ENCODE data around the gene RAD51.

DNA sequence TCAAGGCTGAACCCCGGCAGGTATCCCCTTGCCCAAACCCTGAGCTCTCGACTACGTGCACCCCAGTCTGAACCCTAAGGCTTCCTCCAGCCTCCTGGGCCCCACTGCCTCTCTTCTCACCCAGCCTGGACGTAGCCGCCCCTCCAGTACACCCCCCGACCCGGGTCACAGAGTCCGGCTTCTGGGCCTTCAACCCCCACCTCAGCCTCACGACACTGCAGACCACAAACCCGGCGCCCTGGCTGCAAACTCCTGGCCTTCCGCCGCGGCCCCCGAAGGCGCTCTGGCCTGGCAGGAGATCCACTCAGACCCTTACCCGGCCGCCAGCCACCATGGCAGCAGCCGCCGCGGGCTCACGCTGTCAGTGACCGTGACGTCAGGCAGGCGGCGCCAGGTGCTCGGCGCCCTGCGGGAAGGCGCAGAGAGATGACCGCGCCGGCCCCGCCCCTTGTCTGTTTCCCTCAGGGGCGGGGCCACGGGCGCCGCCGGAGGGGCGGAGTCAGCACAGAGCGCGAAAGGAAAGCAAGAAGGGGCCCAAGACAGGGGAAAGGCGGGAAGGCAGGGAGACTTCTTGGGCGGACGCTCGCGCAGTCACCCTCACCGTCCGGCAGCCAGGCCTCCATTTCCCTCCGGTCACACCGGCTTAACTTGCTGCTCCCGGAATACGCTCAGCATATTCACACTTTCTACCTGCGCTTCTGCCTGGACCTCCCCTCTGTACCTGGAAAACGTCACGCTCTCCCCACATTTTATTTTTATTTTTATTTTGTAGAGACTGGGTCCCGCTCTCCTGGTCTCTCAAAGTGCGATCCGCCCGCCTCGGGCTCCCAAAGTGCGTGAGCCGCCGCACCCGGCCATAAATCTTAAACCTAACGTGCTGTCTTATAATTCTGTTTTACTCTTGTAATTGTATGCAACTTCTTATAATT, 60.2 kb downstream of the RAD51 start, which contains the start of gene RMDN3:
- TF ChIP-seq, protein P1, sequence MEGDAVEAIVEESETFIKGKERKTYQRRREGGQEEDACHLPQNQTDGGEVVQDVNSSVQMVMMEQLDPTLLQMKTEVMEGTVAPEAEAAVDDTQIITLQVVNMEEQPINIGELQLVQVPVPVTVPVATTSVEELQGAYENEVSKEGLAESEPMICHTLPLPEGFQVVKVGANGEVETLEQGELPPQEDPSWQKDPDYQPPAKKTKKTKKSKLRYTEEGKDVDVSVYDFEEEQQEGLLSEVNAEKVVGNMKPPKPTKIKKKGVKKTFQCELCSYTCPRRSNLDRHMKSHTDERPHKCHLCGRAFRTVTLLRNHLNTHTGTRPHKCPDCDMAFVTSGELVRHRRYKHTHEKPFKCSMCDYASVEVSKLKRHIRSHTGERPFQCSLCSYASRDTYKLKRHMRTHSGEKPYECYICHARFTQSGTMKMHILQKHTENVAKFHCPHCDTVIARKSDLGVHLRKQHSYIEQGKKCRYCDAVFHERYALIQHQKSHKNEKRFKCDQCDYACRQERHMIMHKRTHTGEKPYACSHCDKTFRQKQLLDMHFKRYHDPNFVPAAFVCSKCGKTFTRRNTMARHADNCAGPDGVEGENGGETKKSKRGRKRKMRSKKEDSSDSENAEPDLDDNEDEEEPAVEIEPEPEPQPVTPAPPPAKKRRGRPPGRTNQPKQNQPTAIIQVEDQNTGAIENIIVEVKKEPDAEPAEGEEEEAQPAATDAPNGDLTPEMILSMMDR (IDR thresholded peaks at IDR 0.05), result no peak
- TF ChIP-seq, protein P2, sequence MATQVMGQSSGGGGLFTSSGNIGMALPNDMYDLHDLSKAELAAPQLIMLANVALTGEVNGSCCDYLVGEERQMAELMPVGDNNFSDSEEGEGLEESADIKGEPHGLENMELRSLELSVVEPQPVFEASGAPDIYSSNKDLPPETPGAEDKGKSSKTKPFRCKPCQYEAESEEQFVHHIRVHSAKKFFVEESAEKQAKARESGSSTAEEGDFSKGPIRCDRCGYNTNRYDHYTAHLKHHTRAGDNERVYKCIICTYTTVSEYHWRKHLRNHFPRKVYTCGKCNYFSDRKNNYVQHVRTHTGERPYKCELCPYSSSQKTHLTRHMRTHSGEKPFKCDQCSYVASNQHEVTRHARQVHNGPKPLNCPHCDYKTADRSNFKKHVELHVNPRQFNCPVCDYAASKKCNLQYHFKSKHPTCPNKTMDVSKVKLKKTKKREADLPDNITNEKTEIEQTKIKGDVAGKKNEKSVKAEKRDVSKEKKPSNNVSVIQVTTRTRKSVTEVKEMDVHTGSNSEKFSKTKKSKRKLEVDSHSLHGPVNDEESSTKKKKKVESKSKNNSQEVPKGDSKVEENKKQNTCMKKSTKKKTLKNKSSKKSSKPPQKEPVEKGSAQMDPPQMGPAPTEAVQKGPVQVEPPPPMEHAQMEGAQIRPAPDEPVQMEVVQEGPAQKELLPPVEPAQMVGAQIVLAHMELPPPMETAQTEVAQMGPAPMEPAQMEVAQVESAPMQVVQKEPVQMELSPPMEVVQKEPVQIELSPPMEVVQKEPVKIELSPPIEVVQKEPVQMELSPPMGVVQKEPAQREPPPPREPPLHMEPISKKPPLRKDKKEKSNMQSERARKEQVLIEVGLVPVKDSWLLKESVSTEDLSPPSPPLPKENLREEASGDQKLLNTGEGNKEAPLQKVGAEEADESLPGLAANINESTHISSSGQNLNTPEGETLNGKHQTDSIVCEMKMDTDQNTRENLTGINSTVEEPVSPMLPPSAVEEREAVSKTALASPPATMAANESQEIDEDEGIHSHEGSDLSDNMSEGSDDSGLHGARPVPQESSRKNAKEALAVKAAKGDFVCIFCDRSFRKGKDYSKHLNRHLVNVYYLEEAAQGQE (IDR thresholded peaks at IDR 0.05; ENCODE audit: insufficient read depth in 1 of 2, low read depth in 2 of 2, low read length in 1 of 2), result 0 out of 4 replicates have a peak, but pooled peaks of 1 of the 2 experiments have one; percentile 3
- peak; percentile 89 for TF ChIP-seq POLR2AphosphoS5 (IDR thresholded peaks at IDR 0.05; ENCODE audit: low read depth, low read length)
- peak; percentile 82; the same call in 1 of the 2 replicates for TF ChIP-seq SIN3A (IDR thresholded peaks at IDR 0.05; ENCODE audit: borderline replicate concordance, insufficient read depth, low read depth, low read length)
- TF ChIP-seq TCF7L2 (IDR thresholded peaks at IDR 0.05; ENCODE audit: low read depth, low read length), result peak; percentile 31; the same call in 1 of the 2 replicates
